ENCODE results near the gene RAB31.

DNA sequence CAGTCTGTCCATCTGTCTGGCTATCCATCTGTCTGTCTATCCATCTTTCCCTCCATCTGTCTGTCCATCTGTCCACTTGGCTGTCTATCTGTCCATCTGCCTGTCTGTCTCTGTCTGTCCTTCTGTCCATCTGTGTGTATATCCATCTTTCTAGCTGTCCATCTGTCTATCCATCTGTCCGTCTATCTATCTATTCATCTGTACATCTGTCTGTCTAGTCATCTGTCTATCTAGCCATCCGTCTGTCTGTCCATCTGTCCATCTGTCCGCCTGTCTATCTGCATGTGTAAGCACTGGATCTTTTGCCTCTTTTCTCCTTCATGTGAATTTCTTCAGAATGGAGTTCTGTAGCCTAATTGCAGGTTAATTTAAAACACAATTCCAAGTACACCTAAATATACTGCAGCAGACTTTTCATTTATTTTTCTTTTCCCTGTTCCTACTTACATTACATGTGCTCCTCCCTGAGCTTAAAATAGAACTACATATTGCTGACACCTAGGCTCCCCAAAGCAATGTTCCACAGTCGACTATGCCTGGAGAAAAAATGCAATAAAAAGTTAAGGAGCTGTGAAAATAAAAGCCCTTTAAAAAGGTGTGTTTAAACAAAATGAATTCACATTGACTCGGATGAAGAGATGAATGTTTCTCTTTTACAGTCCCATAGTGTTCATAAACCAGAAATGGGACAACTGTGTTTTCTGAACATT, 140.2 kb downstream of the RAB31 start:
- TF ChIP-seq CTCF (IDR thresholded peaks at IDR 0.05; ENCODE audit: low read length) (no peak), EZH2 (IDR thresholded peaks at IDR 0.05; ENCODE audit: borderline replicate concordance, low read length) (no peak)
